Hematopoietic multipotent progenitor cell treated with erythropoietin and hydrocortisone succinate and interleukin-3 and kit ligand, for 4 days (in vitro differentiated cells): Measurements from ENCODE around the gene SLC25A10.
"Not testable (repeated sequence)": the region's sequence is repeated elsewhere in the genome, so short reads cannot be mapped to it uniquely, and the experiment has no call there.

Experiments
- DNase-seq: peaks from one replicate; pipeline ENCODE4 v3.0.0-alpha.2; 2015

Gene SLC25A10

GRCh38 chr17:81722184-81723120 lies 10.4 kb downstream of the SLC25A10 start:
- peak; percentile 57 for DNase-seq

DNA sequence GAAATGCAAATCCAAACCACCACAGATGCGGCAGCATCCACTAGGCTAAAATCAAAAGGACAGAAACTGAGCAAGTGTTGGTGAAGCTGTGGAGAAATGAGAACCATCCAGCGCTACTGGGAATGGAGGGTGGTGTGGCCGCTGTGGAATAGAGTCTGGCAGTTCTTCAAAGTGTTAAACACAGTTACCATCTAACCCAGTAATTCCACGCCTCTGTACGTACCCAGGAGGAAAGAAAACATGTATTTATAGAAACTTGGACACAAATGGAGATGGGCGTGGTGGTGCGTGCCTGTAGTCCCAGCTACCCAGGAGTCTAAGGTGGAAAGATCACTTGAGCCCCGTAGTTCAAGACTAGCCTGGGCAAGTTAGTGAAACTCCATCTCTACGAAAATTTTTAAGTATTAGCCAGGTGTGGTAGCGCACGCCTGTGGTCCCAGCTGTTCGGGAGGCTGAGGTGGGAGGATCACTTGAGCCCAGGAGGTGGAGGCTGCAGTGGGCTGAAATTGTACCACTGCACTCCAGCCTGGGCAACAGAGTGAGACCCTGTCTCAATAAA lies 11.6 kb downstream of the SLC25A10 start:
- DNase-seq = peak; percentile 18

DNA sequence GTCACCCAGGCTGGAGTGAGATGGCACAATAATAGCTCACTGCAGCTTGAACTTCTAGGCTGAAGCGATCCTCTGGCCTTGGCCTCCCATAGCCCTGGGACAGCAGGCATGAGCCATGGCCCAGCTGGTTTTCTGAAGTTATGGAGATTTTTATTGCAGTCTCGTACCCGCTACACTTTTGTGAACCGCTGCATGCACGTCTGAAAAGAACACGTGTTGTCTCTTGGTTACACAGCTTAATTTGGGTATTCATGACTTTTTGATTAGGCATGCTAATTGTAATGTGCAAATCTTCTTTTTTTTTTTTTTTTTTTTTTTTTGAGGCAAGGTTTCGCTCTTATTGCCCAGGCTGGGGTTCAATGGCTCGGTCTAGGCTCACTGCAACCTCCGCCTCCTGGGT lies 13.4 kb downstream of the SLC25A10 start:
- no peak for DNase-seq

- no peak for DNase-seq
Observed at GRCh38 chr17:81726004-81726403, 13.9 kb downstream of the SLC25A10 start.

DNA sequence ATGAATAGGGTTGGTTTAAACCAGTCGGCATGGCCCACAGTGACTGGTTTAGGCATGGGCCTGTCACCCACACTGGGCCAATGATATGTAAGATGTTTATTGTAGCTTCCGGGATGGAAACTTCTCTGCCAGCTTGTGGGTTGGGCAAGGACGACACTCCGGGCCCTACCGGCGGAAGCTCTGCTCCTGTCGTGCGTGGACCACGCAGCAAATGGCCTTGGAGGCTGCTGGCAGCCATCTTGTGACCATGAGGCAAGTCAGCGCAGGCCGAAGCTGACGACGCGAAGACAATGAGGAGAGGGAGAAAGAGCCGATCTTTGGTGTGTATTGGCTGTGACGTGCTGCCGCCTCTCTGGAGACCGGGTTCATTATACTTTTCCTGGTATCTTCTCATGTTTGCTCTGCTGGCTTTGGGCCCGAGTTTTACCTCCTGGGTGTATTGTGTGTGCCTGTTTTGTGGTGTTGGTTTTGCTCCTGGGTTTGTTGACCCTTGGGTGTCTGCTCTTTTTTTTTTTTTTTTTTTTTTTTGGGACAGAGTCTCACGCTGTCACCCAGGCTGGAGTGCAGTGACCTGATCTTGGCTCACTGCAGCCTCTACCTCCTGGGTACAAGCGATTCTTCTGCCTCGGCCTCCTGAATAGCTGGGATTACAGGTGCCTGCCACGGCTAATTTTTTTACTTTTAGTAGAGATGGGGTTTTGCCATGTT lies 15.4 kb downstream of the SLC25A10 start:
- no peak for DNase-seq

DNA sequence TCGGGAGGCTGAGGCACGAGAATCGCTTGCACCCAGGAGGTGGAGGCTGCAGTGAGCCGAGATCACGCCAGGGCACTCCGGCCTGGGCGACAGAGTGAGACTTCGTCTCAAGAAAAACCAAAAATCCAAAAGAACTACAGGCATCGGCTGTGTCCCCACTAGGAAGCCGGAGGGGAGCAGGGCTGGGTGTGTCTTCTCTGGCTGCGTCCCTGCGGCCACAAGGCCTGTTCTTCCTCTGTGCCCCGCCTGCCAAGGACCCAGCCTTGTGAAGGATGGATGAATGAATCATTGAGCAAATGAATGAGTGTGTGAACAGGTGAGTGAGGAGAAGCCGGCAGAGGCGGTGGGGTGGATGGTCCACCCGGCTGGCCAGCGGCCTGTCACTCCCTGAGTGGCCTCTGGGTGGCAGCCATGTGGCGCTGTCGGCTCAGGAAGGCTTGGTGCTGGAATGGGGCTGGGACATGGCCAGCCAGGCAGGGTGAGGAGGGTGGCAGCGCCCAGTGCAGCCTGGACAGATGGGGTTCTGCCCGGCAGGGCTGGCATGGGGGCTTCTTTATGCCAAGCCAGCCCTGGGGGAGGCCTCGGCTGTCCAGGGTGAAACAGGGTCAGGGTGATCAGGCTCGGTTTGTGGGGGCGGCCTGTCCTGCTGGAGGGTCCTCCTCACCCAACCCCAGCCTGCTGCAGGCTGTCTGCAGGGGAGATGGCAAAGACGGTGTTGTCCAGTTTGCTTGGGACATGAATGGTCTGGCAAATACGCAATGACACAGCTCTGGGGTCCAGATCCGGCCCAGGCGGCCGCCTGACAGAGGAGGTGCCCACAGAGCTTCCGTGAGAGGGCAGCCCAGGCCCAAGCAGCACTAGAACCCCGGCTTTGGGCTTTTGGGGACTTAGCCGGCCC lies 21.7 kb downstream of the SLC25A10 start:
- DNase-seq = peak; percentile 89

DNA sequence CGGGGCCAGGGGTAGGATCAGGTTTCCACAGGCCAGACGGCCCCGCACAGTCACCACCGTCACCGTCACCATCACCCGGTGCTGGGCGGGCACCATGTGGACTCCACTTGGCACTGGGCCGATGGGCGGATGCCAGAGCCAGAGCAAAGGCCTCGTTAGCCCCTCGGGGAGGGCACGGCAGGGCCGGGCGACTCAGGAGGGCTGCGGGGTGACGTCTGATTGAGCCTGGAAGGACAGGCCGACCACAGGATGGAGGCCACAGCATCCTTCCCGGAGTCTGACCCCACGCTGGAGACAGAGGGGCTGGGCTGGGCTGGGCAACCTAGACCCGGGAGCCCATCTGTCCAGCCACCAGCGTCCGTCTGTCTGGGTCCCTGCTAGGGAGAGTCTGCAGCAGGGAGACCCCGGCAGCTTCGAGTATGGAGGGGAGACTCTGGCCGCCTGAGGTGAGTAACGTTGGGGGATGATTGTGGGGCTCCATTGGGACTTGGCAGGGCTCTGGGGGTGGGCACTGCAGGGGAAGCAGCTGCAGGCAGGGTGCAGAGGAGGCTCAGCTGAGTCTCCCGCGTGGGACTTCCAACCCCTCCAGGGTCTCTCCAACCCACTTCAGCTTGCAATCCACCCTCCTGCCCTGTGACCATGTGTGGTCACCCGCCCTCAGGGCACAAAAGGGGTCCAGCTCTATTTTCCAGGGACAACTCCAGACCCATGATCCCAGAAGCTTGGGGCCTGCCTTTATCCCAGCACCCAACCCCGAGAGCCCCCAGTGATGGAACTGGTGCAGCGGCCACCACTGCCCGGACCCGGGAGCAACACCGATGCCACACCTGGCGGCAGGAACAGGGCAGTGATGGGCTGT lies 22.6 kb downstream of the SLC25A10 start:
- DNase-seq = no peak

DNA sequence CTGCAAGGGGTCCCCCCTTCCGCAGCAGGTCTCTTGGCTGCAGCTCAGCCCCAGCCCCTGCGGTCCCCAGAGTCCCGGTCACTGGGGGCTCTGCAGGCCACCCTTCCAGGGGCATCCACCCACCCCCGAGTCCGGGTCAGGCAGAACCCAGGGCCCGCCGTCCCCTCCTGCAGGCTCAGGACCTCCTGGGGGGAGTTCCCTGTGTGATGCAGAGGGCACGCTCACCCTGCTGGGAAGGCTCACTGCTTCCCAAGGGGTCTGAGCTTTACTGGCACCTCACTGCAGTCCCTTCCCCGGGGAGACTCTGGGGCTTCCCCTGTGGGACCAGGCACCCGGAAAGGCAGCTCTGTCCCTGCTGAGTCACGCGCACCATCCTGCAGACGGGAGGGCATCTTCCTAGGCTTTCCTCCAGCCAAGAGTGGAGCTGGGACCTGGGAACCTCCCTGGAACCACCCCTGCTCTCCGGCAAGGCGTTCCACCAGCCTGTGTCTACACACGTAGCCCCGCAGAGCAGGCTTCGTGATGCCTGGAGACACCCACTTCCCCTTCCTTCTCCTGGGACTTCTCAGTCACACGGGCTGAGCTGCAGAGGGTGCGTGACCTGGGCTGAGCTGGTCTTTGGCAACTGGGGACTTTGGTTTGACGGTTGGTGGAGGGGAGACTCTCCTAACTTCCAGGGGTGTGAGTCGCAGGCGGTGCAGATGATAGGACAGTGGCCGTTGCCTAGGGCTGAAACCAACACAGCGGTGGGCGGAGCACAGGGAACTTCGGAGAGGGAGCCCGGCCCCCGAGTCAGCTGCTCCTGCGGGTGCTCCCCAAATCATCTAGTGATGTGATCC lies 23.4 kb downstream of the SLC25A10 start:
- peak; percentile 97 for DNase-seq

DNA sequence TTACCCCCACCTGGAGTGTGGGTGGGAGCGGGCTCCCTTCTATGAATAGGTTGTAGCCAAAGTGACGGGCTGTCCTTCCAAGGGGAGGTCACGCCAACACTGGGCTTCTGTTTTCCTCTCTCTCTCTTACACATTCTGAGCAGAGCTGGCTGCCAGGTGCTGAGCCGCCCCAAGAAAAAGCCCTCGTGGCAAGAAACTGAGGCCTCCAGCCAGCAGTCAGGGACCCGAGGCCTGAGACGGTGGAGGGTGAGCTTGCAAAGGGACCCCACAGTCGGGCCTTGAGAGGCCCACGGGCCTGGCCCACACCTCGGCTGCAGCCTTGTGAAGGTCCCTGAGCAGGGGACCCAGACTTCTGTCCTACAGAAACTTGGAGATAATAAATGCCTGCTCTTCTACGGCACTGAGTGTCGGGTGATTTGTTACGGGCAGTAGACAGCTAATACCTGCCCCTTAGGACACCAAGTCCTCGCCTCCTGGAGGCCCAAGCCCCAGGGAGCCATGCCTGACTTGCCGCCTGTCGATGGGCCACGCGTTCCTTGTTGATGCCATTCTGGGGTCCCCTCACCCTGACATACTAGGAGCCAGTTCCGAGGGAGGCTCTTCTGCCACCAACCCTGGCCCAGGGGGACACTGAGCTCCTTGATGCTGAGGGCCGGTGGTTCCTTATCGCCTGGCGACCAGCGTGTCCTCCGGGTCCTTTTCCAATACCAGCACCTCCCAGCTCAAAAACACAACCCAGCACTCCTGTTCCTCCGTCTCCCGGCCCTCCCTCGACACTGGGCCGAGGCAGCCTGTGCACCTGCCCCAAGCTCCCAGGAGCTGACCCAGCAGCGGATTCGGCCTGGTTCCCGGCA lies 26.1 kb downstream of the SLC25A10 start:
- no peak for DNase-seq

- DNase-seq = no peak
Observed at GRCh38 chr17:81738801-81739393, 26.8 kb downstream of the SLC25A10 start.

DNA sequence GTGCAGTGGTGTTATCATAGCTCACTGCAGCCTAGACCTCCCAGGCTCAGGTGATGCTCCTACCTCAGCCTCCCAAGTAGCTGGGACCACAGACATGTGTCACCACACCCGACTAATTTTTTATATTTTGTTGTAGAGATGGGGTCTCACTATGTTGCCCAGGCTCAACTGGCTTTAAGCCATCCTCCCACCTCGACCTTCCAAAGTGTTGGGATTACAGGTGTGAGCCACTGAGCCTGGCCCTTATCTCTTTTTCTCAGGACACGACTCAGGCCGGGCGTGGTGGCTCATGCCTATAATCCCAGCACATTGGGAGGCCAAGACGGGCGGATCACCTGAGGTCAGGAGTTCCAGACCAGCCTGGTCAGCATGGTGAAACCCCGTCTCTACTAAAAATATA lies 27.5 kb downstream of the SLC25A10 start:
- DNase-seq = not testable (repeated sequence)

GRCh38 chr17:81740395-81740961 lies 28.4 kb downstream of the SLC25A10 start:
- peak; percentile 64 for DNase-seq

- DNase-seq = no peak
Observed at GRCh38 chr17:81741049-81741593, 29.0 kb downstream of the SLC25A10 start.

GRCh38 chr17:81741594-81742452 lies 29.7 kb downstream of the SLC25A10 start:
- peak; percentile 48 for DNase-seq
